ENCODE results near the gene ZNF107.
"Not testable (repeated sequence)": the region's sequence is repeated elsewhere in the genome, so short reads cannot be mapped to it uniquely, and the experiment has no call there.

ZNF107 gene

GRCh38 chr7:64651203-64651602 lies 14.7 kb upstream of the ZNF107 start:
- DNase-seq, result no peak

GRCh38 chr7:64651632-64652165 lies 14.2 kb upstream of the ZNF107 start:
- no peak for DNase-seq

GRCh38 chr7:64653721-64654401 lies 12.1 kb upstream of the ZNF107 start:
- DNase-seq, result no peak

- DNase-seq, result no peak
These were observed 11.0 kb upstream of the ZNF107 start for GRCh38 chr7:64654796-64655548.

- no peak for DNase-seq
These were observed 10.1 kb upstream of the ZNF107 start for GRCh38 chr7:64655811-64656210.

- no peak for DNase-seq
These were observed 9.4 kb upstream of the ZNF107 start for GRCh38 chr7:64656489-64656888.

GRCh38 chr7:64662091-64662490 lies 3.8 kb upstream of the ZNF107 start:
- DNase-seq, result not testable (repeated sequence)

GRCh38 chr7:64666663-64667050 lies 724 bp downstream of the ZNF107 start:
- no peak for DNase-seq

GRCh38 chr7:64667311-64667710 lies 1.4 kb downstream of the ZNF107 start:
- no peak for DNase-seq

GRCh38 chr7:64672414-64672813 lies 6.5 kb downstream of the ZNF107 start:
- DNase-seq, result no peak

GRCh38 chr7:64685091-64685490 lies 19.2 kb downstream of the ZNF107 start:
- no peak for DNase-seq

GRCh38 chr7:64685741-64686140 lies 19.8 kb downstream of the ZNF107 start:
- no peak for DNase-seq

- no peak for DNase-seq
These were observed 20.7 kb downstream of the ZNF107 start for GRCh38 chr7:64686493-64687184.

GRCh38 chr7:64687249-64687648 lies 21.3 kb downstream of the ZNF107 start:
- DNase-seq, result no peak

- DNase-seq, result no peak
These were observed 23.1 kb downstream of the ZNF107 start for GRCh38 chr7:64688988-64689387.

- no peak for DNase-seq
These were observed 25.9 kb downstream of the ZNF107 start for GRCh38 chr7:64691831-64692230.

- not testable (repeated sequence) for DNase-seq
These were observed 31.9 kb downstream of the ZNF107 start for GRCh38 chr7:64697863-64698262.

- DNase-seq, result no peak
These were observed 40.8 kb downstream of the ZNF107 start for GRCh38 chr7:64706625-64707292.

- DNase-seq, result not testable (repeated sequence)
These were observed 52.0 kb downstream of the ZNF107 start for GRCh38 chr7:64717896-64718295.

GRCh38 chr7:64729089-64729848 lies 63.3 kb downstream of the ZNF107 start:
- no peak for DNase-seq

- no peak for DNase-seq
These were observed 67.8 kb downstream of the ZNF107 start for GRCh38 chr7:64733550-64734240.

GRCh38 chr7:64736575-64736974 lies 70.6 kb downstream of the ZNF107 start:
- DNase-seq, result no peak

Measured in kidney glomerular epithelial cell (primary cell).